Urinary bladder (tissue), 2 donors: ENCODE data around the gene CXXC1. TPM values are rescaled to one million over a fixed set of nuclear protein-coding genes. Genes with fewer than 3 reads are reported as not detected.

Experiments
- polyA plus RNA-seq: library from polyadenylated mRNA; stranded (reverse); fragments of 200-250 nt; gene quantifications from one replicate; pipeline ENCODE4 v1.2.3, GENCODE V29; 2013
- small RNA-seq: library from RNA; depleted of rRNA; stranded (forward); fragments of <200 nt; gene quantifications from one replicate; pipeline ENCODE3, GENCODE V24; 2014
- total RNA-seq: library from RNA; depleted of rRNA; stranded (reverse); fragments of >200 nt; gene quantifications from one replicate; pipeline ENCODE4 v1.2.3, GENCODE V29; 2014
- donor health status: healthy.

Gene CXXC1
- total and polyA plus RNA-seq, 2 donors: 32.4 to 73.9 TPM

Small RNAs within 50 kb of the gene (small RNA-seq; reads per million reads assigned to genes)
- not detected for gene RNA5SP458

Other genes starting within 250 kb of the CXXC1 start
- gene MYO5B, start 92.5 kb downstream of the CXXC1 start, total RNA-seq: 8.8 TPM
- gene MYO5B, start 92.5 kb downstream of the CXXC1 start, polyA plus RNA-seq: 2.7 TPM
- 0.42 TPM for gene CFAP53, start 21.2 kb downstream of the CXXC1 start, total RNA-seq
- gene CFAP53, start 21.2 kb downstream of the CXXC1 start, polyA plus RNA-seq: 0.34 TPM
- 39.9 TPM for gene MBD1, start 6.2 kb downstream of the CXXC1 start, total RNA-seq
- 57.0 TPM for gene MBD1, start 6.2 kb downstream of the CXXC1 start, polyA plus RNA-seq
- 11.5 TPM for gene SKA1, start 87.4 kb upstream of the CXXC1 start, total RNA-seq
- 0.19 TPM for gene SKA1, start 87.4 kb upstream of the CXXC1 start, polyA plus RNA-seq